Activated CD4-positive, alpha-beta T cell treated with anti-CD3 and anti-CD28 coated beads for 4 hours (primary cell): Measurements from ENCODE around the gene ACY1.
"Not testable (repeated sequence)": the region's sequence is repeated elsewhere in the genome, so short reads cannot be mapped to it uniquely, and the experiment has no call there.

Source experiments
- DNase-seq, 2 donors: peaks; one replicate each; pipeline ENCODE4 v3.0.0-alpha.2; 2020

ACY1 gene

DNA sequence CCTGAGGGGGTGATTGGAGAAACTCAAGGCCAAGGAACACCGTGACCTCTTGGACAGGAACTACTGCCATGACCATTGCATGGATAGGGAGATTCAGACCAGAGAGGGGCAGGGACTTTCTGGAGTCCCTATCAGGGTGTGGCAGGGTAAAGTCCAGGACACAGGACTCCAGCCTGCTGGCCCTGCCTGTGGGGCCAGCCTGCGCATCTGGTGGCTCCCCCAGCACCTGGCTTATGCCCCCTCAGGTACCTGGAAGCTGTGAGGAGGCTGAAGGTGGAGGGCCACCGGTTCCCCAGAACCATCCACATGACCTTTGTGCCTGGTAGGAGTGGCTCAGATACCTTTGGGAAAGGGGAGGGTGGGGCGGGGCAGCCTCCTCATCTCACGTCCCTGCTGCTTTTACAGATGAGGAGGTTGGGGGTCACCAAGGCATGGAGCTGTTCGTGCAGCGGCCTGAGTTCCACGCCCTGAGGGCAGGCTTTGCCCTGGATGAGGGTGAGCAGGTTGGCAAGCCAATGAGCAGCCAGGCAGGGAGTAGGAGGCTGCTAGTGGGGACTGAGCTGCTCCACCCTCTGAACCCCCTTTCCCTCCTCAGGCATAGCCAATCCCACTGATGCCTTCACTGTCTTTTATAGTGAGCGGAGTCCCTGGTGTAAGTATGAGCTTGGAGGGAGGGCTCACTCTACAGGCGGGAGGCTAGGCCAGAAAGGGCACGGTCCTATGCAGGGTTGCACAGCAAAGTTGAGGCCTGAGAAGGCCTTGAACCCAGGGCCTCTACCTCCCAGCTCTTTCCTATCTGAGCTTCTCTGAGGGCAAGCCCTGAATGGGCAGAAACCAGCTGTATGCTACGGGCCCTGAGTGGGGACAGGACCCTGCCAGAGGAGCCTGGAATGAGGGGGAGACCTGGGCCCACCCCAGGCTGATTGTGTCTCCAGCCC, 2.9 kb downstream of the ACY1 start:
- no peak for DNase-seq

DNA sequence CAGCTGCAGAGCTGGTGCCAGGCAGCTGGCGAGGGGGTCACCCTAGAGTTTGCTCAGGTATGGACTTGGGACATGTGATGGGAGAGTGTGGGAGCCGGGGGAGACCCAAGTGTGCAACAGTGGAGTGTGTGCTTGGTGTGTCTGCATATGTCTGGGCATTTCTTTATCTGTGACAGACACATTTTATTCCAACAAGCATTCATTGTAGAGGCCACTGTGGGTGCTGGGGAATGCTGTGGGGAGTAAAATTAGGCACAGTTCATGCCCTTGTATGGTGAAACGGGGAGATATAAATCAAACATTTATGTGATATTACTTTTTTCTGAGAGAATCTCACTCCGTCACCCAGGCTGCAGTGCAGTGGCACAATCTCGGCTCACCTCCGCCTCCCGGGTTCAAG, 4.2 kb downstream of the ACY1 start:
- DNase-seq: no peak

DNA sequence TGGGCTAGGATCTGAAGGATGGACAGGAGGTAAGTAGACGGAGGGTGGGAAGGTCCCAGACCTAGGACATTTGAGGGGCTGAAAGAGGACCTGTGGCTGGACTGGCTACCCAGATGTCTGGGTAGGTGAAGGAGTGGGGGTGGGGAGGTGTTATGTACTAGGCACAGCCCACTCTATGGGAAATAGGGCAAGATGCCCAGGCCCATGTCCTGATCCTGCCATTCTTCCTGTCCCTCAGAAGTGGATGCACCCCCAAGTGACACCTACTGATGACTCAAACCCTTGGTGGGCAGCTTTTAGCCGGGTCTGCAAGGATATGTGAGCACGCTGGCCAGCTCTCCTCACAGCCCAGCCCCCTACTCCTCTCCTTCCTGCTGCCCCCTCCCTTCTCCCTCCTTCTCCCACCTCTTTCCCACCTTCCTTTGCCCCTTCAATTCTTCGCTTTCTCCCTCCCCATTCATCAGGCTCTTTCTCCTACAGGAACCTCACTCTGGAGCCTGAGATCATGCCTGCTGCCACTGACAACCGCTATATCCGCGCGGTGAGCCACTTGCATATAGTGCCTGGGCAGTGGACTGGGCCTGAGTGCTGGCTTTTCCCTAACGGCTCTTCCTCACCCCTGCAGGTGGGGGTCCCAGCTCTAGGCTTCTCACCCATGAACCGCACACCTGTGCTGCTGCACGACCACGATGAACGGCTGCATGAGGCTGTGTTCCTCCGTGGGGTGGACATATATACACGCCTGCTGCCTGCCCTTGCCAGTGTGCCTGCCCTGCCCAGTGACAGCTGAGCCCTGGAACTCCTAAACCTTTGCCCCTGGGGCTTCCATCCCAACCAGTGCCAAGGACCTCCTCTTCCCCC, 5.2 kb downstream of the ACY1 start:
- DNase-seq: no peak

DNA sequence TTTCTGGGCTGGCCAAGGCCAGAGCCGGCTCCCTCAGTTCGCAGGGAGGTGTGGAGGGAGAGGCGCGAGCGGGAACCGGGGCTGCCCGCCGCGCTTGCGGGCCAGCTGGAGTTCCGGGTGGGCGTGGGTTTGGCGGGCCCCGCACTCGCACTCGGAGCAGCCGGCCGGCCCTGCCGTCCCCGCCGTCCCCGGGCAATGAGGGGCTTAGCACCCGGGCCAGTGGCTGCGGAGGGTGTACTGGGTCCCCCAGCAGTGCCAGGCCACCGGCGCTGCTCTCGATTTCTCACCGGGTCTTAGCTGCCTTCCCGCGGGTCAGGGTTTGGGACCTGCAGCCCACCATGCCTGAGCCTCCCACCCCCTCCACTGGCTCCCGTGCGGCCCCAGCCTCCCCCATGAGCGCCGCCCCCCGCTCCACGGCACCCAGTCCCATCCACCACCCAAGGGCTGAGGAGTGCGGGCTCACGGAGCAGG, 7.2 kb downstream of the ACY1 start:
- not testable (repeated sequence) for DNase-seq

DNA sequence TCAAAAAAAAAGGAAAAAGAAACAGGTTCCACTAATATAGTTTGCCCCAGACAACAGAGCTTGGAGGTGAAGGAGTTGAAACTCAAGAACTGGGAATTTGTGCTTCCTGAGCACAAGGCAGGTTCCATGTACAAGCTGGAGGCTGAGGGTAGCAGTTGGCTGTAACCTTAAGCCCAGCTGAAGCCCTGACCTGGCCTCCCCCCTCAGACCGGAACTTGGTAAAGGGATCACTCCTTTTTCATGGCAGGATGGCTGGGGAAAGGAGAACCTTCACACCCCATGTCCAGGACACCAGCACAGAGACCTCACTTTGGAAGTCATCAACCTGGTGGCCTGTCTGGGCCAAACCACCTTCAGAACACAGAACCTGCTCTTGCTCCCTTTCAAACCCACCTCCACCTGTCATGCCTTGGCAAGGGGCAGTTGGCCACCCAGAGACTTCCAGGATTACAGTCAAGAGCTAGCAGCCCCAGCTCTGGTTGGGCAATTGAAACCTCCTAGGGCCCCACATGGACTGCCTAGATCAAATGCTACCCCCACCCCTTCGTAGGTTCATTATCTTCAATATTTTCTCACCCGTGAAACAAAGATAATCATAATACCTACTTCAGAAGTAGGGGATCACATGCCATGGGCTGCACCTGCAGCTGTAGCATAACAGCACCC, 8.8 kb downstream of the ACY1 start:
- DNase-seq: no peak

DNA sequence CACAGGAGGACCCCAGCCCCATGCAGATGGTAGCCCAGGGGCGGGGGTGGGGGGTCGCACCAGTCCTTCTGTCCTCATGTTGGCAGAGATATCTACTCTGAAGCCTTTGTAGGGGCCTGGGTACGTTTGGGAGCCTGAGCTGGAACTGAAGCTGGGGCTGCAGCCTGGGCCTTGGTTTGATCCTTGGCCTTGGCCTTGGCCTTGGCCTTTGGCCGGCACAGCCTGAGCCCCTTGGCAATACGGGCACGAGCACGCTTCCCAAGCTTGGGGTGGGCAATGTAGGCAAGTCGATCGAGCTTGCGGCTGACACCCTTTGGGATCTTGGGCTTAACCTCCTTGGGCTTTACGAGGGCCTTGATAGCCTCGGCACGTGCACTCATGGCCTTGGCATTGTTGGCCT, 10.3 kb downstream of the ACY1 start:
- DNase-seq: not testable (repeated sequence)

DNA sequence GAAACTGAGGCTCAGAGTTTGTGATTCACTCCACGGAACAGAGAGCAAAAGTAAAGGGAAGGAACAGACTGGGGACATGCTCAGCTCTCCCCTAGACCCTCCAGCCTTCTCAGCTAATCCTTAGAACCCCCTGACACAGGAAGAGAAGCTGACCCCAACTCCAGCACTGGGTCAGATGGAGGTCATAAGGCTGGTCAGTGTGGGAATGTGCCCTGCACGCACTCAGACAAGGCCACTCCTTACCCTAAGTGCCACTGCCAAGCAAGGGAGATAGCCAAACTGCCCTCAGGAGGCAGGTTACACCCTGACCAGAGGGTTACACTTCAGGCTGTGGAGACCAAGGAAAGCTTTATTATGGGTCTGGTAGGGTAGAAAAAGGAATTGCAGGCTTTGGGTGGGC, 11.2 kb downstream of the ACY1 start:
- no peak for DNase-seq

DNA sequence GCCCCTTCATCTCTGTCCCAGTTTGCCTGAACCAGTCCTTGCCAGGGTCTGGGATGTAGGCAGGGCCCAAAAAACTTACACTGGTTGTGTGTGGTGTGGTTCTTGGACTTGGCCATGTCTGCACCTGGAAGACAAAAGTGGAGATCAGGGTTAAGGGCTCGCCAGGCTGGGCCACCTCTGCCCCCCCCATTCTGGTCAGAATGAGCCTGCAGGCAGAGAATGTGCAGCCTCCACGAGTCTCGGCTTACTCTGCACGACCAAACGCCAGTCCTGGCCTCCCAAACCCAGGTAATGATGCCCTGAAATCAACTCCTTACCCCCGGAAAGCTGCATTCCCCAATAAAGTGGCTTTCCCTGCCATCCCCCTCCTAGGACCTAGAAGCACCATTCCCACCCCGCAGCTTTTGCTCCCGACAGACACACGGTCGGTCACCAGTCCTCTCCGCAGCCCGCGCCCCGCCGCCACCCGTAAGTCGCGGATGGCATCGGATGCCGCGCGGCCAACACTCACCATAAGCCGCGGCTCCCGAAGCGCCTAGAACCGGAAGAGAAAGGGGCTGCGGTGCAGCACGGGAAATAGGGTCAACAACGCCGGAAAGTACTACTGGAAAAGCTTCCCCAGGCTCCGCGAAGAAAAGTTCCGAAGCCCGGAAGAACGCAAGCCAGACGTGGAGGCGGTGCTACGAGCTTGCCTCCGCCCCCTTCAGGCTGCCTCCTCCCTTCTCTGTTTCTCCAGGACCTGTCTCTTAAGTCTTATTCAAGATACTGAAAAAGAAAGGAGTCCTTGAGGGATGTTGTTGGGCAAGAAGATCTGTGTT, 12.2 kb downstream of the ACY1 start, which contains the start of gene RPL29:
TSS of gene RPL29 (minus strand) at position 550 of the 818 bp plus-strand sequence. CDS start at position 116, 434 bp downstream.
- DNase-seq: peak; percentile 88 to 92

DNA sequence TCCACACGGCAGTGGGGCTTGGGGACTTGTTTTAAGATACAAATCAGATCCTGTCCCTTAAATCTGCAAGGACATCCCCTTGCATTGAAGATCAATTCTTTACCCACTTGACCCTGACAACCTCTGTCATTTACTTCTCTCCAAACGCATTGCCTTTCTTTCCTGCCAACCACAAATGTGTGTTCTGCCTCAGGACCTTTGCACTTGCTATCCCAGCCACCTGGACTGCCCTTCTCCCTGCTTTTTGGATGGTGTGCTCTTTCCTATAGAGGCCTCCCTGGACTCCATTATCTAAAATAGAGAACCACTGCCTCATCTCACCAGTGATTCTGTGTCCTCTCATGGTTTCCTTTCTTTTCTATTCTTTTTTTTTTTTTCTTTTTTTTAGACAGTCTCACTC, 13.8 kb downstream of the ACY1 start:
- no peak for DNase-seq

DNA sequence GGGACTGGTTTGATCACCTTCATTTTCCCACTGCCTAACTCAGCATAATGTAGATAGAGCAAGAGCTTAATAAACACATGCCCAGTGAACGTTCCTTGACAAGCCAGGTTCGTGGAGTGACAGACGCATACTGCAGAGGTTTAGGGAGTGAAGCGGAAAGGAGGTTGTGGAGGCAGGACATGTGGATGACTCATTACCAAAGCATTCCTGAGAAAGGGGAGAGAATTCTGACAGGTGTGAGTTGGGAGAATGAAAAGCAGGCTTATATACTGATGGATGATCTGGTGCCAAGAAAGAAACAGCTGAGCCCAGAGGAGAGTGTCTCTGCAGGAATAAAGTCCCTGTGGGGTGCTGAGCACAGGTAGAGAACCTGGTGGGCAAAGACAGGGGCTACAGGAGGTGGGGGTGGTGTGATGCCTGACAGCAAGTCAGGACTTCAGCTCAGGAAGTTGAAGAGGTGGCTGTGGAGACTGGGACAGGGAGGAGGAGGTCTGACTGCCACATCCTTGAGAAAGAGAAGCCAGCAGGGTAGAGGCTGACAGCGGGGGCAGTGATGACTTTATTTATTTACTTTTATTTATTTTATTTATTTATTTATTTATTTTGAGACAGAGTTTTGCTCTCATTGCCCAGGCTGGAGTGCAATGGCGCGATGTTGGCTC, 14.7 kb downstream of the ACY1 start:
- DNase-seq: no peak

DNA sequence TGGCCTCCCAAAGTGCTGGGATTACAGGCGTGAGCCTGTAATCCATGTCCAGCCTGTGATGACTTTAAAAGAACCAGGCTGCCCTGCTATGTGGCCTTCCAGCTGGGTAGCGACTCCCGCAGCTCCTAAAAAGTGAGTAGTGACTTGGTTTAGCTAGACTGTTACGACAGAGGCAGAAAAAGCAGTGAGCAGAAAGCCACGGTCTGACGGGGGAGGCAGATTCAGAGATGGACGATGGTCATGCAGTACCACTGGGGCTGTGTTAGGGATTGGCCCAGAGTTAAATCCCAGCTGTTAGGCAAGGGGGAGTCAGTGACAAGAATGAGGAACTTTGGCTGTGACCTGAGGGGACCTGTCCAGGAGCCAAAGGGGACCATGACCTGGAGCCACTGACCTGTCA, 15.4 kb downstream of the ACY1 start:
- DNase-seq: no peak

DNA sequence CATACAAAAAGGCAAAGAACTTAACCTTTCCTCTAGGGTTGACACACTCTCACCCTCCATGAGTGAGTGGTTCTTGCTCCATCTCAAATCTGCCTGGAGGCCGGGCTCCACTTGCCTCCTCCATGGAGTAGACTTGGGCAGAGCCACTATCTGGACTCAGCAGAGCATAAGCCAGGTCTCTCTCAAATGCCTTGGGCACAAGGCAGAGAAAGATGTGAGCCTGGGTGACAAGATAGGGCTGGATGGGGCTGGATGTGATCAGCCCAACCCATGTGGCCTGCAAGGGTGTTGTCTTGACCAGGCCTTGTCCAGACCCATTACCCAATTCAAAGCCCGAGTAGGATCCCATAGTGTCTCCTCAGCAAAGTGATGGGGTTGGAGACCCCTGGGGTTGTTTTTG, 16.5 kb downstream of the ACY1 start:
- no peak for DNase-seq

DNA sequence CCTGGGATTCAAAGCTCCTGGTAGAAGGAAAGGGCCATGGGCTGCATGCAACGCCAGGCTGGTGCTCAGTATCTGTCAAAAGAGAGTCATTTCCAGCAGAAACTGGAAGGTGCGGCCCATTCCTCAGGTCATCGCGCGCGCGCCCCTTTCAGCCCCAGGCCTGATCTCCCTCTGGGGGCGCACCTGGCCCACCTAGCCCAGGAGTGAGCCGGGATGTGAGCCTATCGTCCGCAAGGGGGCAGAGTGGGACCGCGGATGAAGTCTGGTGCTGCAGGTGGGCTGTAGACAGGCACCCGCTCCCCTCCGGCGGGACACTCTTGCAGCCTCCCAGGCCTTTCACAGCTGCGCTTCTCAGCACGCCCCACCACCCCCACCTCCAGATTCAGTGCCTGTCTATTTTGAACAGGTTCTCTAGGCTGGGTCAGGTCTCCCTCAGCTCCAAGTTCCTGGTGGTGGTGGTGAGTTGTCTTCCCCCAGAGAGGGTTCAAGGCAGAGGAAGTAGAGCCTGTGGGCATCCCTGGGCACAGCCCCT, 18.2 kb downstream of the ACY1 start:
- DNase-seq: peak; percentile 79 to 83

DNA sequence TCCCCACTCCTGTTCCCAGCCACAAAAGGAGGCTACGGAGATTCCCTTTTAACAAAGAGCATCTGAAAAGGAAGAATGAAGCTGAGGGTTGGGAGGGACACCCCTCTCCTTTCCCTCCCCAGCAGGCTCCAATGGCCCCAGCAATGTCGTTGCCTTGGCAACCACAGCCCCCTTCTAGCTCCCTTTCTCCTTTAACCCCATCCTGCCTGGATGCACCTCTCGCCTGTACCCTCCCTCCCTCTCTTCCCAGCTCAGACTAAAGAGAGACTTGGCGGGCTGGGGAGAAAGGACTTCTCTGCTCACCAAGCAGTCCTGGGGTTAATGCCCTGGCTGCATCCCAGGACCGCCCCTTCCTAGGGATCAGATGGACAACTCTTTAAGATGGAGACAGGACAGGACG, 19.4 kb downstream of the ACY1 start:
- no peak for DNase-seq

DNA sequence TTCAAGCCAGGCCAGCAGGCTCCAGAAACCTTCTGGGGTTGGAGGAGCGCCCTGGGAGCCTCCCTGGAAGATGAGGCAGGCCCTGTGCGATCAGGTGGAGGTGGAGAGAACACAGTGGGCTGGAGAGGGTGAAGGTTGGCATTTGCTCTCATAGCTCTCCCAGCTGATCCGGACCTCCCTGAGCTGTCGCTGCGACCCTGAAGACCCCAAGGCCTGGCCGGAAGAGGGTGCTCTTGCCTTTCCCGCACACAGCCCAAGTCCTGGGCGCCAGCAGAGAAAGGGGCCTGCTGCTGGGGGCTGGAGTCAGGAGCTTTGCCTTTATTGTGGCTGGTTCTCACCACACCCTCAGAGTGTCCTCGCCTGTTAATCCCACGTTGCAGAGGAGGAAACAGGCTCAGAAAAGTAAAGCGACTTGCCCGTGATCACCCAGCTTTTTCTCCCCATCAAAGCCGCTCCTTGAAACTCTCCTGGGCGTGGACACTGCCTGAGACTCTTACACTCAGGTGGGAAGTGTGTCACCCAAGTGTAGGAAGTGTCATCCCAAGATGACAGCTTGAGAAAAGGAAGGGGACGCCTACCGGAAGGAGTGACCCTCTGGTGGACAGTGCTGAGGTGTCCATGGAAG, 20.9 kb downstream of the ACY1 start:
- no peak for DNase-seq

DNA sequence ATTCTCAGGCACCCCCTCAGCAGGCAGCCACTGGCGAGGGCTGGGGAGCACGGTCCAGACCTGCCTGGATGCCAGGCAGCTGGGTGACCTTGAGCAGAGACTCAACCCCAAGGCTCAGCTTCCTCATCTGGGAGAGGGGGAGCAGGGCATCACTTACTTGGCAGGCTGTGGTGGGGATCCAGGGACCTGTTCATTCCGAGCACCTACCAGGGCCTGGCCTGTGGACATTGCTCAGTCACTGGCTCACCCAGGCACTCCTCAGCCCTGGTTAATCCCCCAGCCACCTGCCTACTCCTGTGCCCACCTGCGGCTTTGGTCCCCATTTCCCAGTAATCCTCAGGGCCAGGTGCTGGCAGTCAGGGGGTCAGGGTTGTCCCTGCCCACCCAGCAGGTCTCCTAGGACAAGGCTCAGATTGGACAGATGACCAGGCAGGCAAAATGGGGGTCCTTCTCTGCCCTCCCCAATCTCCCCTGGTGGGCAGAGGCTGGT, 21.6 kb downstream of the ACY1 start:
- DNase-seq: no peak

DNA sequence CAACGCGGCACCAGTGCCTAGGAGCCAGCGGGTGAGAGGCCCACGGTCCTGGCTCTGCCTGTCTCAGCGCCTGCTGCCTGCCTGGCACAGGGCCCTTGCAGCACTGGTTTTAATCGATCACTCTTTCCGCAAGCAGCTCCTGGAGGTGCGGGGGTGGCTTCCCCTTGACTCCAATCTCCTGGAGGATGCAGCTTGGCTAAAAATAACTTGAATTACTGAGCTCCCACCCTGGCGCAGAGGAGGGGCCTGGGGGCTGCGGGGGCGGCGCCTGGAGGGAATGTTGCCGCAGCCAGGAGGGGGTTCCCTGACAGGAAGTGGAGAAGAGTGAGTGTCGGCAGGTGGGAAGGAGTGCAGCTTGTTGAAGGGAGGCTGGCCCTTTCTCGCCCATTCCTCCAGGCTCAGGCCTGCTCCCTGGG, 22.2 kb downstream of the ACY1 start:
- DNase-seq: no peak

DNA sequence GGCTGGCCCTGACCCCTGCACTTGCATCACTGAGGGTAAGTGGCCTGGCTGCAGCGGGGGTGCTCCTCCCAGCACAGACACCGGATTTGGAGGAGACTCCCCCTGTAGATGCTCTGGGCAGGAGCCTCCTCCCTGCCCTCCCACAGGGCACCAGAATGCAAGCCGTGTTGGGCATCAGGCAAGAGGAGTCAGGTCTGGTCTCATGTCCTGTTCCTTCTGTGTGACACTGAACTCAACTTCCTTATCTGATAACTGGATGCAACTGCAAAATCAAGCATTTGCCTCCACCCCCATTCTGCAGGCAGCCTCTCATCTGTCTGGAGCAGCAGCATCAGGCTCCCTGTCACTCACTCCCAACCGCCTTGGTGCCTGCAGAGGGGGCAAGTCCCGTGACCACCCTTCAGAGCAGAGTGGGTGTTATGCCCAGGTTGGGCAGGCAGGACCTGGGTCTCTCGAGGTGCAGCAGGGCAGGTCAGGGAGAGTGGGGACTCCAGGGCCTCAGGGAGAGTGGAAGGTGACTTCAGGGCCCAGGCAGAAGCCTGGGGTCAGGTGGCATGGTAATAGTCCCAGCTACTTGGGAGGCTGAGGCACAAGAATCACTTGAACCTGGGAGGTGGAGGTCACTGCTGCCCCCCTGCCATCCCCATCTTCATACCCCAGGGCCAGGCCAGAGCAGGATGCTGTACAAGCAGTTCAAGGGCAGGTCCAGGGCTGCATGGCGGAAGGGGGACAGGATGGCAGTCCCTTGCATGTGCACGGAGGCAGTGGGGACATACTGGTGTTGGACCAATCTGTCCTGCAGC, 22.9 kb downstream of the ACY1 start:
- no peak for DNase-seq

DNA sequence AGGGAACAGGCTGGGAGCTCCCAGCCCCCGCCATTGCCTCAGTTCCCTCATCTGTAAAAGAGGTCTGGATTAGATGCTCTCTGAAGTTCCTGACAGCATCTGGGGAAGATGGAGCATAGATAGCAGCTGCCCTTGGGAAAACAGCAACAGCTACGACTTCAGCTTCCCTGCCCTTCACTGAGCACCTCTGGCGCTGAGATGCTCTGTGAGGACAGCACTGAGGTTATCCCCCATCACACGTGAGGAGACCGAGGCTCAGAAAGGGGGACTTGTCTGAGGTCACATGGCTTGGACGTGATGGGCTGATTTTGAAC, 23.4 kb downstream of the ACY1 start:
- DNase-seq: no peak

DNA sequence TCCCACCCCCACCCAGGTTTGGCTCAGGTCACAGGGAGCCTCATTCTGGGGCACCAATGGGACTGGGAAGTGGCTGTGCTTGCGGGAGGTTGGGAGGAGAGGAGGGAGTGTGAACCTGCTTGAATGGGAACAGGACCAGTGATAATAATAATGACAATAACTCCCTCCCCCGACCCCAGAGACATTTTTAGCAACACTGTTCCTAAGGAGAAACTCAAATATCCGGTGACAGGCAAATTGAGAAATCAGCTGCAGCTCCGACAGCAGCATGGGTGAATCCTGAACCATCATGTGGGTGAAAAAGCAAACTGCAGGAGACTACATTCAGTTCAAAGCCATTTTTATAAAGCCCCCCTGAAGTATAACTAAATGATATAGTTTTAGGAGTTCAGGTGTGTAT, 24.0 kb downstream of the ACY1 start:
- DNase-seq: no peak
